ENCODE results near the gene REEP1. TPM values are rescaled to one million over a fixed set of nuclear protein-coding genes. Genes with fewer than 3 reads are reported as not detected.

REEP1 gene
- total and polyA plus RNA-seq, 9 of the 15 experiments (the other 6 are each of a cell fraction or from before 2014, with no cell fraction given) = 0.11 to 0.67 (median 0.13) TPM

- no peak for TF ChIP-seq ZNF512 (tag; IDR thresholded peaks at IDR 0.05)
- no peak for TF ChIP-seq ZNF609 (CRISPR knock-in tag; IDR thresholded peaks at IDR 0.05; ENCODE audit: borderline replicate concordance)
- no peak for TF ChIP-seq MYNN (IDR thresholded peaks at IDR 0.05)
- TF ChIP-seq MYNN (CRISPR knock-in tag; IDR thresholded peaks at IDR 0.05) = no peak
- TF ChIP-seq GTF2A2 (tag; IDR thresholded peaks at IDR 0.05) = no peak
- no peak for TF ChIP-seq HOXB6 (CRISPR knock-in tag; IDR thresholded peaks at IDR 0.05; ENCODE audit: borderline replicate concordance)
- TF ChIP-seq L3MBTL2 (IDR thresholded peaks at IDR 0.05) = no peak
- TF ChIP-seq ELK1 (CRISPR knock-in tag; IDR thresholded peaks at IDR 0.05) = no peak
- TF ChIP-seq RHOXF2B (CRISPR knock-in tag; conservative IDR thresholded peaks at IDR 0.05) = no peak
- peak in 1 of 2 experiments; percentile 65; a peak in 1 of 4 replicates for TF ChIP-seq TBL1XR1 (IDR thresholded peaks at IDR 0.05; ENCODE audit: low read length in 2 of 2)
- no peak for TF ChIP-seq KLF13 (tag; IDR thresholded peaks at IDR 0.05; ENCODE audit: borderline replicate concordance, low read depth)
- no peak for TF ChIP-seq ZNF592 (IDR thresholded peaks at IDR 0.05)
- no peak for TF ChIP-seq ZNF143 (CRISPR knock-in tag; IDR thresholded peaks at IDR 0.05)
- no peak for TF ChIP-seq PHB (CRISPR knock-in tag; IDR thresholded peaks at IDR 0.05)
- no peak for TF ChIP-seq IRF1 (CRISPR knock-in tag; IDR thresholded peaks at IDR 0.05; ENCODE audit: borderline replicate concordance)
Measured at GRCh38 chr2:86201671-86202335, 135.6 kb downstream of the REEP1 start (continued).
